GM15510 (cell line): ENCODE measurements around the gene BICRA.

Experiments
- POLR2A ChIP-seq: IDR thresholded peaks from 3 replicates; pipeline ENCODE4 v1.6.1; 2011; ENCODE audit warnings: borderline replicate concordance; ENCODE audit not compliant: insufficient read length; ENCODE audit errors: extremely low read depth

BICRA gene

GRCh38 chr19:47663435-47663910 lies 54.5 kb downstream of the BICRA start:
- TF ChIP-seq POLR2A = no peak

- TF ChIP-seq POLR2A = no peak
These were observed 55.2 kb downstream of the BICRA start for GRCh38 chr19:47663911-47664771.

GRCh38 chr19:47670736-47671135 lies 61.8 kb downstream of the BICRA start:
- no peak for TF ChIP-seq POLR2A

GRCh38 chr19:47671499-47671898 lies 62.6 kb downstream of the BICRA start:
- TF ChIP-seq POLR2A = no peak

GRCh38 chr19:47673426-47673825 lies 64.5 kb downstream of the BICRA start:
- TF ChIP-seq POLR2A = no peak

- no peak for TF ChIP-seq POLR2A
These were observed 65.6 kb downstream of the BICRA start for GRCh38 chr19:47674548-47674947.

- TF ChIP-seq POLR2A = no peak
These were observed 66.3 kb downstream of the BICRA start for GRCh38 chr19:47675271-47675670.

GRCh38 chr19:47675859-47676258 lies 66.9 kb downstream of the BICRA start:
- no peak for TF ChIP-seq POLR2A

GRCh38 chr19:47676811-47677210 lies 67.9 kb downstream of the BICRA start:
- TF ChIP-seq POLR2A = no peak

- no peak for TF ChIP-seq POLR2A
These were observed 70.4 kb downstream of the BICRA start for GRCh38 chr19:47679251-47679900.

GRCh38 chr19:47679922-47680857 lies 71.3 kb downstream of the BICRA start:
- no peak for TF ChIP-seq POLR2A

- TF ChIP-seq POLR2A = no peak
These were observed 72.0 kb downstream of the BICRA start for GRCh38 chr19:47680858-47681332.

GRCh38 chr19:47681388-47681787 lies 72.5 kb downstream of the BICRA start:
- no peak for TF ChIP-seq POLR2A

- TF ChIP-seq POLR2A = no peak
These were observed 73.0 kb downstream of the BICRA start for GRCh38 chr19:47681936-47682335.

- no peak for TF ChIP-seq POLR2A
These were observed 74.0 kb downstream of the BICRA start for GRCh38 chr19:47682939-47683338.

GRCh38 chr19:47686679-47687450 lies 77.9 kb downstream of the BICRA start:
- no peak for TF ChIP-seq POLR2A
